ENCODE measurements around the gene TMIGD1.

Gene TMIGD1

DNA sequence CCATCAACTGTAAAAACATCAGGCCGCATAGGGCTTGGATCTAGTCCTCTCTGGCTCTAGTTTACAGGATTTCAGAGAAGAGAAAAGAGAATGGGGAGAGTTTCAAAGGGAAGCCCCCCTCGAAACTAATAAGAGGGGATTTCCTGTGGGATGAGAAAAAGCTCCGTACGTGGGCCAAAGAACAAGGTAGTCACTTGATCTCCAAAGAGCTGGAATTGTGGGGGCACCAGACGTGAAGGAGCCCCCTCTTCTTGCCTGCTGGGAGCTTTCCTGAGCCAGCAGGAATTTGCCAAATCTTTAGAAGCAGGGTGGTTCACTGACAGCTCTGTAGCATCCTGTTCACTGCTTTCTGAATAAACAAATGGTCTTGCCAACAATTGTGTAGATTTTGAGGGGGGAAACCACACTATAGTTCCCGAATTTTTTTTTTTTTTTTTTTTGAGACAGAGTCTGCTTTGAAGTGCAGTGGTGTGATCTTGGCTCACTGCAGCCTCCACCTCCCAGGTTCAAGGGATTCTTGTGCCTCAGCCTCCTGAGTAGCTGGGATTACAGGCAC is 7.0 kb upstream of the TMIGD1 start:
- TF ChIP-seq MYC (IDR thresholded peaks at IDR 0.05; ENCODE audit: low read depth, low read length) (no peak), POLR2A (IDR thresholded peaks at IDR 0.05; ENCODE audit: extremely low read depth, insufficient read length) (no peak)
- TF ChIP-seq, protein P1, sequence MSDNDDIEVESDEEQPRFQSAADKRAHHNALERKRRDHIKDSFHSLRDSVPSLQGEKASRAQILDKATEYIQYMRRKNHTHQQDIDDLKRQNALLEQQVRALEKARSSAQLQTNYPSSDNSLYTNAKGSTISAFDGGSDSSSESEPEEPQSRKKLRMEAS (IDR thresholded peaks at IDR 0.05; ENCODE audit: low read depth, low read length) = no peak
- TF ChIP-seq, protein P2, sequence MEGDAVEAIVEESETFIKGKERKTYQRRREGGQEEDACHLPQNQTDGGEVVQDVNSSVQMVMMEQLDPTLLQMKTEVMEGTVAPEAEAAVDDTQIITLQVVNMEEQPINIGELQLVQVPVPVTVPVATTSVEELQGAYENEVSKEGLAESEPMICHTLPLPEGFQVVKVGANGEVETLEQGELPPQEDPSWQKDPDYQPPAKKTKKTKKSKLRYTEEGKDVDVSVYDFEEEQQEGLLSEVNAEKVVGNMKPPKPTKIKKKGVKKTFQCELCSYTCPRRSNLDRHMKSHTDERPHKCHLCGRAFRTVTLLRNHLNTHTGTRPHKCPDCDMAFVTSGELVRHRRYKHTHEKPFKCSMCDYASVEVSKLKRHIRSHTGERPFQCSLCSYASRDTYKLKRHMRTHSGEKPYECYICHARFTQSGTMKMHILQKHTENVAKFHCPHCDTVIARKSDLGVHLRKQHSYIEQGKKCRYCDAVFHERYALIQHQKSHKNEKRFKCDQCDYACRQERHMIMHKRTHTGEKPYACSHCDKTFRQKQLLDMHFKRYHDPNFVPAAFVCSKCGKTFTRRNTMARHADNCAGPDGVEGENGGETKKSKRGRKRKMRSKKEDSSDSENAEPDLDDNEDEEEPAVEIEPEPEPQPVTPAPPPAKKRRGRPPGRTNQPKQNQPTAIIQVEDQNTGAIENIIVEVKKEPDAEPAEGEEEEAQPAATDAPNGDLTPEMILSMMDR (IDR thresholded peaks at IDR 0.05; ENCODE audit: low read depth, low read length) = no peak
- no peak overlapping the region for H3K4me3 ChIP-seq (ENCODE audit: low read depth, low read length)
- no peak for DNase-seq (ENCODE audit: low read depth)

DNA sequence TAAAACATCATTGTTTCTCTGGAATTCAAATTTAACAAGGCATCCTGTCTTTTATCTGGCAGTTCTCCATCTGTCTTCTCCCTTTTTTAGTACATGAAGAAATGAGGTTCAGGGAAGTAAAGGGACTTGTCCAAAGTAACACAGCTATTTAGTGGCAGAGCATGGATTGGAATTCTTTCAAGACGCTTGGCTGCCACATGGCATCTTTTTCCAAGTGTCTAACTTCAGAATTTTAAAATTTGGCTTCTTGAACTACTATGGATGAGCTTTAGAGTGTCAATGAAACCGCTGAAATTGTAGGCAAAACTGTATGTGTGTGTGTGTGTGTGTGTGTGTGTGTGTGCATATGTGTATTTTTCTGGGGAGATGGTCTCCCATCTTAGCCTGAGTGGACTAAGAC is 5.2 kb upstream of the TMIGD1 start:
- H3K4me3 ChIP-seq (ENCODE audit: low read depth, low read length) = no peak overlapping the region
- no peak for TF ChIP-seq POLR2A (IDR thresholded peaks at IDR 0.05; ENCODE audit: extremely low read depth, insufficient read length)
- TF ChIP-seq, protein P2 (IDR thresholded peaks at IDR 0.05; ENCODE audit: low read depth, low read length) = no peak
- DNase-seq (ENCODE audit: low read depth) = no peak

DNA sequence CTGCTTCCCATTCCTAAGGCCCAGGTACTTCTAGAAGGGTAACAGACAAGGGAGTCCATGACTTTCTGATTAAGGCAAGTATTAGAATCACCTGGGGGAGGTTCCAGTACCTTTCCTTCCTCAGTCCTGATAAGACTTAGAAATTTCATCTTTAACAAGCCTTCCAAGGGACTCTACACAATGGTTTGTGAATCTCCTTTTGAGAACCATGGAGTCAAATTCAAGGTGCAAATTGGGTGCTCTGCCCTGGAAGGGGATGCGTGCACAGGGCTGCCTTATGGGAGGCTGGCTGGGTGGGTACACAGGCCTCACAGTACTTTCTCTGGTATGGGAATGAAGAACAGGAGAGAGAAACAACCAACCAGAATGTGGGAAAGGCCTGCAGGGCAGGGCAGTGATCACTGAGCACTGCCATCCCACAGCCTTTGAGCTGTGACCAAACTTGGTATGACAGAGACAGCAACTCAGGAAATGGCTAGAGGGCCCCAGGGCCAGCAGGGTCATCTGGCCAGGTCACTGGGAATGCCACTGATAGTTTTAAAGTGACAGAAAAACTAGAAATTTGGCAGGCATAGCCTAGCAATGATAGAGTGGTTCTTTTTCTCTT is 3.6 kb upstream of the TMIGD1 start:
- no peak for DNase-seq (ENCODE audit: low read depth)
- no peak overlapping the region for H3K4me3 ChIP-seq (ENCODE audit: low read depth, low read length)
- TF ChIP-seq POLR2A (IDR thresholded peaks at IDR 0.05; ENCODE audit: extremely low read depth, insufficient read length) = no peak
- TF ChIP-seq, protein P2 (IDR thresholded peaks at IDR 0.05; ENCODE audit: low read depth, low read length) = no peak
- no peak for TF ChIP-seq MYC (IDR thresholded peaks at IDR 0.05; ENCODE audit: low read depth, low read length)
- TF ChIP-seq, protein P1 (IDR thresholded peaks at IDR 0.05; ENCODE audit: low read depth, low read length) = no peak

DNA sequence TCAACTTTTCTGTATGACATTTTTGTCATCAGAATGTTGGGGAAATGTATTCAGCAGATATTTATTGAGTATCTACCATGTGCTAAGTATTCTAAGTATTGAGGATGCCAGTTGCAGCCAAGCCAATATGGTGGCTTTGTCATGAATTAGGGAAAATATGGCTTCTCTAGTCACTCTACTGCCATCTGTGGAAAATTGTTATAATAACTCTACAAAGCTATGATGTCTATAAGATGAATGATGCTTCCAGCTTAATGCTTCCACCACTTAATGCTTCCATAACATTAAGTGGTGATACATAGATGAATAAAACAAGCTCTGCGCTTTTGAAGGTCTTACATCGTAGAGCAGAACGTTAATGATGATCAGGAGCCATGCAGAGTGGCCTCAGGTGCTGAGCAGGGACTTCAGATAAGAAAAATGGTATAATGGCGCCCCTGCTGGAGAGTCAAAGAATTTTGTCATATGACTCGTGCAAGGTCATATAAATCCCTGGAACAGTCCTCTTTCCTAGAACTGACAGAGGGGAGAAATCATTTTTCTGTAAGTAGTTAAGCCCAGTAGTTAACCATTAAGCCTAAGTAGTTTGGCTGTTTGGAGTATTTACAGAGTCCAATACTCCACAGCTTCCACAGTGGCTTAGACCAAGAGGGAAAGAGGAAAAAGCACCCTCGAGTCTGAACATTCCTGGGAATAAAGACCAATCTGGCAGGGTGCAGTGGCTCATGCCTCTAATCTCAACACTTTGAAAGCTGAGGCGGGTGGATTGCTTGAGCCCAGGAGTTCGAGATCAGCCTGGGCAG is 2.7 kb upstream of the TMIGD1 start:
- TF ChIP-seq, protein P2 (IDR thresholded peaks at IDR 0.05; ENCODE audit: low read depth, low read length) = peak; percentile 53
- peak; percentile 38; the same call in 1 of the 2 replicates for TF ChIP-seq MYC (IDR thresholded peaks at IDR 0.05; ENCODE audit: low read depth, low read length)
- TF ChIP-seq POLR2A (IDR thresholded peaks at IDR 0.05; ENCODE audit: extremely low read depth, insufficient read length) = no peak
- peak; percentile 80 for DNase-seq (ENCODE audit: low read depth)
- no peak overlapping the region for H3K4me3 ChIP-seq (ENCODE audit: low read depth, low read length)

DNA sequence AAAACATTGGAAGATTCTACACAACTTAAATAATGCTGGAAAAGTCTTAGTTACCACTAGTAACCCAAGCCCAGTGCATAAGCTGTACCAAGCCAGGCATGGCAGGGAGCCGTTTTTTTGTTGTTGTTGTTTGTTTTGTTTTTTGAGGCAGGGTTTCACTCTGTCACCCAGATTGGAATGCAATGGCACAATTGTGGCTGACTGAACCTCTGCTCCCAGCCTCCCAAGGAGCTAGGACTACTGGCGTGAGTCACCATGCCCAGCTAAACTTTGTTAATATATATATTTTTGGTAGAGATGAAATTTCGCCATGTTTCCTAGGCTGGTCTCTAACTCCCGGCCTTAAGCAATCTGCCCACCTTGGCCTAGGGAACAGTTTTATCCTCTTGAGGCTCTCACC is 564 bp upstream of the TMIGD1 start:
- DNase-seq (ENCODE audit: low read depth) = no peak
- H3K4me3 ChIP-seq (ENCODE audit: low read depth, low read length) = no peak overlapping the region
- no peak for TF ChIP-seq POLR2A (IDR thresholded peaks at IDR 0.05; ENCODE audit: extremely low read depth, insufficient read length)
- TF ChIP-seq, protein P2 (IDR thresholded peaks at IDR 0.05; ENCODE audit: low read depth, low read length) = no peak
- TF ChIP-seq, protein P1 (IDR thresholded peaks at IDR 0.05; ENCODE audit: low read depth, low read length) = no peak
- no peak for TF ChIP-seq MYC (IDR thresholded peaks at IDR 0.05; ENCODE audit: low read depth, low read length)
